ENCODE measurements around the gene PRIMA1. TPM values are rescaled to one million over a fixed set of nuclear protein-coding genes. Genes with fewer than 3 reads are reported as not detected.

Gene PRIMA1
- total and polyA plus RNA-seq, 9 of the 15 experiments (the other 6 are each of a cell fraction or from before 2014, with no cell fraction given): not detected

- TF ChIP-seq, protein P1, sequence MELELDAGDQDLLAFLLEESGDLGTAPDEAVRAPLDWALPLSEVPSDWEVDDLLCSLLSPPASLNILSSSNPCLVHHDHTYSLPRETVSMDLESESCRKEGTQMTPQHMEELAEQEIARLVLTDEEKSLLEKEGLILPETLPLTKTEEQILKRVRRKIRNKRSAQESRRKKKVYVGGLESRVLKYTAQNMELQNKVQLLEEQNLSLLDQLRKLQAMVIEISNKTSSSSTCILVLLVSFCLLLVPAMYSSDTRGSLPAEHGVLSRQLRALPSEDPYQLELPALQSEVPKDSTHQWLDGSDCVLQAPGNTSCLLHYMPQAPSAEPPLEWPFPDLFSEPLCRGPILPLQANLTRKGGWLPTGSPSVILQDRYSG (tag; conservative IDR thresholded peaks at IDR 0.05; ENCODE audit: low read depth): no peak
Measured at GRCh38 chr14:93727917-93728650, 60.2 kb downstream of the PRIMA1 start (continued).

GRCh38 chr14:93727039-93727740 lies 61.1 kb downstream of the PRIMA1 start:
- Histone ChIP-seq H3K79me2 (ENCODE audit: control insufficient read depth, insufficient read depth, low read length) (no peaks in the 10 kb centered on the region), H3K36me3 (ENCODE audit: control insufficient read depth, insufficient read depth, low read length) (no peaks in the 10 kb centered on the region), H3K4me3 (no peak overlapping the region), H3K4me2 (ENCODE audit: insufficient read depth, low read length) (no peak overlapping the region), H3K27ac (ENCODE audit: extremely low read depth, low read depth, low read length) (no peak overlapping the region), H3K9me1 (ENCODE audit: control insufficient read depth, insufficient read depth, low read length) (no peaks in the 10 kb centered on the region), H4K20me1 (replicated peaks; ENCODE audit: control insufficient read depth, insufficient read depth, low read length) (no peaks in the 10 kb centered on the region), H3K4me1 (replicated peaks in 1 of 2; ENCODE audit: control insufficient read depth in 2 of 2, insufficient read depth in 2 of 2, low read length in 2 of 2) (no peaks in the 10 kb centered on the region), H3K27me3 (ENCODE audit: control insufficient read depth in 2 of 2, insufficient read depth in 2 of 2, low read length in 2 of 2) (no peaks in the 10 kb centered on the region; a peak in 2 of 5 replicates), H3K9ac (ENCODE audit: insufficient read depth in 1 of 2, low read depth in 2 of 2, low read length in 2 of 2) (no peak overlapping the region), H2AFZ (ENCODE audit: low read depth, low read length) (no peak overlapping the region), H3K9me3 (replicated peaks; ENCODE audit: control insufficient read depth, insufficient read depth, low read depth, low read length) (no peaks in the 10 kb centered on the region)
- TF ChIP-seq SMAD1 (IDR thresholded peaks at IDR 0.05; ENCODE audit: low read depth, low read length, partially characterized antibody) (no peak), ZEB2 (IDR thresholded peaks at IDR 0.05) (no peak), ARID2 (IDR thresholded peaks at IDR 0.05) (no peak), BRD9 (IDR thresholded peaks at IDR 0.05; ENCODE audit: low read depth, partially characterized antibody) (no peak), ZNF717 (CRISPR knock-in tag; IDR thresholded peaks at IDR 0.05) (no peak), CHD4 (IDR thresholded peaks at IDR 0.05; ENCODE audit: insufficient read depth, insufficient replicate concordance, low read depth, low read length, poor library complexity, severe bottlenecking) (no peak), U2AF1 (optimal IDR thresholded peaks at IDR 0.05; ENCODE audit: low read depth, low read length) (no peak), GTF2E2 (tag; IDR thresholded peaks at IDR 0.05) (no peak), CCAR2 (IDR thresholded peaks at IDR 0.05; ENCODE audit: low read depth, low read length) (no peak), ZNF224 (CRISPR knock-in tag; IDR thresholded peaks at IDR 0.05) (no peak), MAFG (tag; conservative IDR thresholded peaks at IDR 0.05) (no peak), U2AF2 (optimal IDR thresholded peaks at IDR 0.05; ENCODE audit: low read depth, low read length) (no peak), SMARCE1 (IDR thresholded peaks at IDR 0.05) (no peak), TAF15 (IDR thresholded peaks at IDR 0.05; ENCODE audit: low read depth, low read length) (no peak), THRAP3 (IDR thresholded peaks at IDR 0.05; ENCODE audit: borderline replicate concordance) (no peak), FOXK2 (conservative IDR thresholded peaks at IDR 0.05 in 1 of 2, IDR thresholded peaks at IDR 0.05 in 1 of 2; ENCODE audit: low read depth in 2 of 2) (no peak), RBM34 (IDR thresholded peaks at IDR 0.05; ENCODE audit: borderline replicate concordance, insufficient read depth, low read length) (no peak), ZNF175 (CRISPR knock-in tag; IDR thresholded peaks at IDR 0.05; ENCODE audit: low read depth) (no peak)
- in situ Hi-C loops (cut with MboI): no loop called here
- ATAC-seq (no peak), DNase-seq (ENCODE audit: extremely low read depth in 1 of 4, low spot score in 3 of 4) (no peak), FAIRE-seq (no peak)
- ChIA-PET CTCF (ENCODE audit: low intra/inter-chr PET ratio) (no interaction called here), POLR2A (no interaction called here)
- 0% methylated on average over 10 of the region's 23 CpGs for WGBS (ENCODE audit: insufficient coverage, low coverage, missing lambda C conversion rate)
- no TSS peak for BruUV-seq (replicated peaks)
- intact Hi-C loops (cut with micrococcal nuclease): no loop called here
